GM19025 (cell line): ENCODE measurements around the gene TRAIP.
A peak's percentile ranks its signal among the peaks of the same experiment; 100 is the strongest.
"Not testable (repeated sequence)": the region's sequence is repeated elsewhere in the genome, so short reads cannot be mapped to it uniquely, and the experiment has no call there.

Source experiments
- ATAC-seq: cut with Tn5 transposase; IDR thresholded peaks from one replicate; pipeline ENCODE4 v1.9.1; 2021; ENCODE audit warnings: mild to moderate bottlenecking, low read depth, moderate library complexity; ENCODE audit not compliant: unreplicated experiment

TRAIP gene

DNA sequence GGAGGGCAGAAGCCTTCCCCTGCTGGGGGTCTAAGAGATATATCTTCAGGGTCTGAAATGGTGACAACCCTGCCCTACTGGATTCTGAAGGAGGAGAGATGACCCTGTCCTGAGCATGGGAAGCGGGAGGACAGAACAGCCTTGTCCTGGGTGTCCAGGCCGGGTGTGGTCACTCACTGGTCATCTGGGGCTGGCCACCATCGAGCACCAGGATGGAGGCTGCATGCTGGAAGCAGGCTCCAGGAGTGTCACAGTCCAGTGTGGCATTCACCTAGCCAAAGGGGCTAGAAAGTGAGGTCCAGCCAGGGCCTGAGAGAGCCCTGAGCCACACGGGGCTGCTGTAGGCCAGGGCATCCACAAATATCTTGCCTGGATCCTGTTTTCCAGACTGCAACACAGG is 61.9 kb downstream of the TRAIP start:
- no peak for ATAC-seq

DNA sequence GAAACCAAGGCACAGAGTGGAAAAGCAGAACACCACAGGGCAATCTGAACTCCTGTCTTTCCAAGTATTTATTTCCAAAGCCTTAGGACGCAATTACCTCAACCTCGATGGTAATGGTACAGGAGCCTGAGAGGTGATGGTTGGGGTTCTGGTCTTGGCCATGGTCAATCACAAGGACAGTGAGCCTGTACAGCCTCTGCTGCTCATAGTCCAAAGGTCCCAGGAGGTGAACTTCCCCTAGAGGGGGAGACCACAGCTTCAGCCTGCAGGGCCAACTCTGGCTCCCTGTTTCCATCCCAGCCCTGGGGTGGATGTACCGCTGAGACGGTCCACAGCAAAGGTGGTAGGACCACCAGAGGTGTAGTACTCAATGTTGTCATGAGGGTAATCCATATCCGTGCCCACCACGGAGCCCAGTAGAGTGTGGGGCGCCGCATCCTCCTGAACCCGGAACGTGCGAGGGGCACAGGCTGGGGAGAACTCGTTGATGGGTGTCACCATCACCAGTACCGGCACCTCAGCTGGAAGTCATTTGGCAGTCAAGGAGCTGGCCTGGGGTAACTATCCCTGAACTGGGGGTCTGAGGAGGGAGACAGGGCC is 62.8 kb downstream of the TRAIP start:
- no peak for ATAC-seq

DNA sequence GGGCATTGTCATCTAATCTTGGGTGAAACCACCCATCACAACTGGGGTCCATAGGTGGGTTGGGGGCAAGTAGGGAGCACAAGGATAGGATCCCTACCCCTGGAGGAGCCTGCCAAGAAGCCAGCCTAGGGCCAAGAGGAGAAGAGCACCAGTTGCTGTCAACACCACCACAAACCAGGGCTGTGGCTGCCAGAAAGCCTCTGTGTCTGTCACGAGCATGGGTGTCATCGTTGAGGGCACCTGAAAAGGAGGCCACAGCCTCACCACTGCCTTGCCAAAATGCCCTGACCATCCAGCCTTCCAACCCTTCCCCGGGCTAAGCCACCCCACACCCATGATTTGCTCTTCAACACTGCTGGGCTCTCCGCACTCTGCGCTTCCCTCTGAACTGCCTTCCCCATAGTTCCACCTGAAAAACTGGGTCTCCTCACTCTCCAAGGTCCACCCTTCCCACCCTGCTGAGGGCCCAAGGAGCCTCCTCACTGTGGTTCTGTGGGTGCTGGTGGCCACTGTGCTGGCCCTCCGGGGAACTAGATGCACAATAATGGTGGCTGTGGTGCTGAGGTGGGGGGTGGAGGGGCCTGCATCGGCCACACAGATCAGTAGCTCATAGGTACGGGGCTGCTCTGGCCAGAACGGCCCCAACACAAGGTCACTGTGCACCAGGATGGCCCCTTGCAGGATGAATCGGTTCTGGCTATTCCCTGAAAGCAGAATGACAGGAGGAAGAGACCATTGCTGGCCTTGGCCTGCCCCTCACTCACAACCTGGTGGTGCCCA is 63.8 kb downstream of the TRAIP start:
- ATAC-seq, result no peak

DNA sequence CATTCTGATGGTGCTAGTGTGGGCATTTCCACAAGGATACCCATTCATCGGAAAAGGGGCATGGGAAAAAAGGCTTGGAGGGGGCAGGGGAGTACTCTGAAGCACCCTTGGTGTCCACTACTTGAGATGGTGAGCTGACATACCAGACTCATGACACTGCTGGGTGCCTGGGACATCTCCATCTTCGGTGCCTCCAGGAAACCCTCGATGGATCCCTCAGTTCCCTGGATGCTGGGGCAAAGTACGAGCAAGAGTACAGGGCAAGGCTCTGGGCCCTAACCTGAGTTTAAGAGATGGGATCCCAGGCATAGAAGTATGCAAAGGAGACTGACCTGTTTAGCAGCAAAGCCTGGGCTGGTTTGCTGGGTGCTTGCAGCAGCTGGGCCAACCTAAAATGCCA is 64.8 kb downstream of the TRAIP start:
- ATAC-seq, result no peak

DNA sequence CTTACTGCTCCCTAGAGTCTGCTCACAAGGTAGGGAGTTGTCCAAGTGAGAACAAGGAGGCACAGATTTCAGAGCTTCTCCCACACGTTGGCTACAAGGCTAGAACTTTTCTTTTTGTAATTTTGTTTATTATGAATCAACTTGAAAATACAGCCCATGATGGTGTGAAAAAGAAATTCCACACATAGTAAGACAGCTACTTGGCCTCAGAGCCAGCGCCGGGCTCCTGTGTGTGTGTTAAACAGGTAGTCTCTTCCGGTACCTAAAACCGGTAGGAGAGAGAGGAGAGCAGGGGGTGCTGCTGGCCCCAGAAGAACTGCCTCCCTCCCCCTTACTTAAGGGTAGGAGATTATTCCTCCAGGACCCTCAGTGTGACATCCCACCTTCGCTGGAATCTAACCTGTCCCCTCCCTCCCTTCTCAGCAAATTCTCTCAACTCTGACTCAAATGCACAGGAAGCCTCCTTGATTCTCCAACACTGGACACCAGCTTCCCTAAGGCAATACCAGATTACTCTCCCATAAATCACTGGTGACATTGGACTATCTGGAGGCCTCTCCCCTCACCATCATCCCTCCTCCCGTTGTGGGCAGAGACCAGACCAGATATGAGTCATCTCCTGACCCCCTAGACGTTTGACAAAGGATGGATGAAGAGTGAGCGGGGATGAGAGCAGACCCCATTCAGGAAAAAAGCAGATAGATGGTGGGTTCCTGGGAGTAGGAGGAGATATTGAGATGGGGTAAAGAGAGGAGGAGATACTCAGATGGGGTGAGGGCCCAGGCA is 65.5 kb downstream of the TRAIP start:
- ATAC-seq, result no peak

DNA sequence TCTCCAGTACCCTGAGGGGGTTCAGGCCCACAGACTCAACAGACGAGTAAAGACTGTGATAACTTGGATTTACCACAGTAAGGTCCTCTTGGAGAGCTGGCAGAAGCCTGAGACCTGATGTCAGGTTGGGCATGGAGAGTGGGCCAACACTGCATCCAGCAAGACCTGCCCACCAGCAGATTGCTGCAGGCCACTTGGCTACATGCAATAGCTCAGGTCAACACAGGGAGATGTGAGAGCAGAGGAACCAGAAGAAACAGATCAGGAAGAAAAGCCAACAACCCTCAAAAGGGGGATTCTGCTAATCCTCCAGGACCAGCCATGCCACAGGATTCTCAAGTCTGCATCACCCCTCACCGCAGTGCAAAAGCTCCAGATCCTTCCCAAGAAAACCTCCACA is 68.3 kb downstream of the TRAIP start:
- no peak for ATAC-seq

DNA sequence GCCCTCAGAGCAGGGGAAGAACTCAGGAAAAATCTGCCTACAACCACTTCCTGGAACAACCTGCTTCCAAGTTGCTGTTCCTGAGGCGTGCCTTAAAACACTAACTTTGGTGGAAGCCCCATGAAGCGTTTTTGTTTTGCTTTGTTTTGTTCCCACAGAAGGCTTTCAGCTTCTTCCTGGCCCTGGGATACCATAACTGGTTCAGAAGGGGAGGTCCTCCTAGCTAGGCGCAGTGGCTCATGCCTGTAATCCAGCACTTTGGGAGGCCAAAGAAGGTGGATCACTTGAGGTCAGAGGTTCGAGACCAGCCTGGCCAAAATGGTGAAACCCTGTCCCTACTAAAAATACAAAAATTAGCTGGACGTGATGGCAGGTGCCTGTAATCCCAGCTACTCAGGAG is 68.8 kb downstream of the TRAIP start:
- ATAC-seq, result no peak

DNA sequence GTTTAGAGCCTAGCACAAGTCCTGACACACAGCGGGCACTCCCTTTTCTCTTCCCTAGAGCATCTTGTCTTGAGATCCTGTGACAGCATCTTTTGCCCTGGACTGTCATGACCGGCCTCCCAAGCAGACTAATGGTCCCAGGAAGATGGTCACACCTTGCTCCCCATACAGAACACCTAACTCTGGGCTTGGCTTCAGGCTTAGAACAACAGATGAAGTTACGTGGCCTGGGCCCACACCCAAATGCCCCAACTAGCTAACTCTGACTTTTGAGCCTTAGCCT is 69.2 kb downstream of the TRAIP start:
- ATAC-seq, result no peak

DNA sequence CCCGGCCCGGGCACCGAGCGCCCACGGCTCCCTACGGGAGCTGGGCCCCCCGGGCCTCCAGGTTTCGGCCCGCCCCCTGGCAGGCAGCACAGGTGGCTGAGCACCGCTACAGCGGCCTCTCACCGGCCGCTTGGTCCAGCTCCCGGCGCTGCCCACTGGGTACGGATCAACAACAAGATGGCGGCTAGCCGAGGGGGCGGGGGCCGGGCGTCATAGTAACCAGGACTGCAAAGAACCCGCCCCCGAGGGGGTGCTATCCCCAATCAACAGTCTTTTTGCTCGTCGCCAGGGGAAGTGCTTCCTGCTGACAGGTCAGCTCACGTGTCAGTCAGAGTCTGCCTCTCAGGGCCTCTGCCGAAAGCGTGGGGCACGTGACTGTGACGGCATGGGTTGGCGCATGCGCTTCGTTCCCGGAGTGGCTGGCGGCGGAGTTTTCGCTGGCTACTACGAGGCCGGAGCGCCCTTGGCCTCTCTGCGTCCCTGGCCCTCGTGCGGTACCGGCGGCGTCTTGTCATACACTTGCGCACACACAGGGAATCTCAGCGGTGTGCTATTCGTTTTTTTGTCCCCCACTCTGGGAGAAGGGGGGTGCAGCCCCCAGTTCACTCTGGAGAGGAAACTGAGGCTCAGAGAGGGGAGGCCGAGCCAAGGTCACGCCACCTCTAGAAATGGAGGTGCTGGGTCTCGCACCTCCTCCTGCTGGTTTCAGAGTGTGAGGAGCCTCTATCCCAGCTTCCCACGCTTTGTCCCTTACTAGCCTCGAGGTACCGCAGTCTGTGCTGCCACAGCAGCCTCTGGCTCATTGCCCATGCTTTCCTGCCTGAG is 69.8 kb downstream of the TRAIP start, which contains the start of gene IP6K1:
TSS of gene IP6K1 (minus strand) at position 186 of the 825 bp plus-strand sequence. CDS start 38,502 bp downstream, outside the sequence.
- ATAC-seq, result peak; percentile 98

DNA sequence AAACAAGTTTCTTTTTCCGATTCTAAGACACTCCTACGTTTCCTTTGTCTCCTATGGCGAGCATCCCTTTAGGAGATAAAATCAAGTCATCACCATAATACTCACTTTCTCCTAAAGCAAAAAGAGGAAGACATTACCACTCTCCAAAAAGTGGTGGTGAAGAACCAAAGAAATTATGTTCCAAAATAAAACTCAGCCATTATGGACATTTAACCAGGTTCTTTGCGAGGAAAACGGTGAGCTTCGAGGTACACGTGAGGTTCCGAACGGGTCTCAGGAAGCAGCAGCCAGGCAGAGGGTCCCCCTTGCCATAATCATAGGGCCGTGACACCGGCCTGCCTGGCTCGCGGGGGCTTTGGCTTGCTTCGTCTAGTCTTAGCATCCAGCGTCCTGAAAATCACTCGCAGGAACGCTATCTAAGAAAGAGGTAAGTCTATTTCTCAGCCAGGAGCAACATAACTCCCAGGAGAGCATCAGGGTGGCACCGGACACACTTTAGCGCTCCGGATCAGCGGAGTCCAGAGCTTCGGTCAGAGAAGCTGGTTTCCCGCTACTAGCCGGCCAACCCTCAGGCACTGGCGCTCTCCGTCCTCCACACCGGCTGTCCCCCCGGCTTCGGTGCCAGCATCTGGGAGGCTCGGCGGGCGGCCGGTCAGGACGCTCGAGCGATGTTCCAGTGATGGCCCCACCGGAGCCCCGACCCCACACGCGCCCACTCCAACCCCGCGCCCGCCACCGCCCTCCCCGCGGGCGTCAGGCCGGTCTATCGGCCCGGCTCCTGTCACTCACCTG is 70.6 kb downstream of the TRAIP start:
- ATAC-seq, result peak; percentile 33

DNA sequence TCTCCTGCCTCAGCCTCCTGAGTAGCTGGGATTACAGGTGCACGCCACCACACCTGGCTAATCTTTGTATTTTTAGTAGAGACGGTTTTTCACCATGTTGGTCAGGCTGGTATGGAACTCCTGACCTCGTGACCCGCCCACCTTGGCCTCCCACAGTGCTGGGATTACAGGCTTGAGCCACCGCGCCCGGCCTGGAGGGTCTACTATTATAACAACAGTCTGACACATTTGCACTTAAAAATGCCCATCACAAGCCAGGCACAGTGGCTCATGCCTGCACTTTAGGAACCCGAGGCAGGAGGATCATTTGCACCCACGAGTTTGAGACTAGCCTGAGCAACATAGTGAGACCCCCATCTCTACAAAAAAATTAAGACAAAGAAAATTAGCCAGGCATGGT is 74.1 kb downstream of the TRAIP start:
- not testable (repeated sequence) for ATAC-seq

DNA sequence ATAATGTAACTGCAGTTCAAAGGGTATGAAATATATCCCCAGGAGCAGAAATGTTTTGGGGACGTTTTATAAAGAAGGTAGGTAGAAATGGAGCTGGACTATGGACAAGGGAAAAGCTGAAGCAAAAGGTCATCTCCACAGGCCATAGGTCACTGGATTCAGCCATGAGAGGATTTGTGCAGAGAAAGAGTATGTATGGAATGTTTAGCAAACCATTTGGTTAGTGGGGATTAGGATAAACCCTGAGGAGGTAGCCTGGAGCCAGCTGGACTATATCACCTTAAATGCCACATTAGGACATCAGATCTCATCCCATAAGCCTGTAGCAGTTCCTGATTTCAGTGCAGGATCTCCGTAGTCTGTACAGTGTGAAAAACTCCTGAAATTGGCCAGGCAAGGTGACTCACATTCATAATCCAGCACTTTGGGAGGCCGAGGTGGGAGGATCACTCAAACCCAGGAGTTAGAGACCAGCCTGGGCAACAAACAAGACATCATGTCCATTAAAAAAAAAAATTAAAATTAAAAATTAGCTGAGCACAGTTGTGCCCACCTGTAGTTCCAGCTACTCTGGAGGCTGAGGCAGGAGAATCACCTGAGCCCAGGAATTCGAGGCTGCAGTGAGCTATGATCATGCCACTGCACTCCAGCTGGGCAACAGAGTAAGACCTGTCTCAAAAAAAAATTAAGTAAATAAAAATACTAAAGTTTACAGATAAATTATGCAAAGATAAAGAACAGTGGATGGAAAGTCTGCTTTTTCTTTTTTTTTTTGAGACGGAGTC is 74.8 kb downstream of the TRAIP start:
- ATAC-seq, result no peak

DNA sequence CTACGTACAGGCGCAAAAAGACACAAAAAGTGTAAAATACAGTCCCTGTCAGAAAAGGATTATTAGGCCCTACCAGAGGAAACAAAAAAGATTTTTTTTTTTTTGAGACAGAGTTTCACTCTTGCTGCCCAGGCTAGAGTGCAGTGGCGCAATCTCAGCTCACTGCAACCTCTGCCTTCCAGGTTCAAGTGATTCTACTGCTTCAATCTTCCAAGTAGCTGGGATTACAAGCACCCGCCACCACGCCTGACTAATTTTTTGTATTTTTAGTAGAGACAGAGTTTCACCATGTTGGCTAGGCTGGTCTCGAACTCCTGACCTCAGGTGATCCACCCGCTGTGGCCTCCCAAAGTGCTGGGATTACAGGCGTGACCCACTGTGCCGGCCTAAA is 75.4 kb downstream of the TRAIP start:
- not testable (repeated sequence) for ATAC-seq

DNA sequence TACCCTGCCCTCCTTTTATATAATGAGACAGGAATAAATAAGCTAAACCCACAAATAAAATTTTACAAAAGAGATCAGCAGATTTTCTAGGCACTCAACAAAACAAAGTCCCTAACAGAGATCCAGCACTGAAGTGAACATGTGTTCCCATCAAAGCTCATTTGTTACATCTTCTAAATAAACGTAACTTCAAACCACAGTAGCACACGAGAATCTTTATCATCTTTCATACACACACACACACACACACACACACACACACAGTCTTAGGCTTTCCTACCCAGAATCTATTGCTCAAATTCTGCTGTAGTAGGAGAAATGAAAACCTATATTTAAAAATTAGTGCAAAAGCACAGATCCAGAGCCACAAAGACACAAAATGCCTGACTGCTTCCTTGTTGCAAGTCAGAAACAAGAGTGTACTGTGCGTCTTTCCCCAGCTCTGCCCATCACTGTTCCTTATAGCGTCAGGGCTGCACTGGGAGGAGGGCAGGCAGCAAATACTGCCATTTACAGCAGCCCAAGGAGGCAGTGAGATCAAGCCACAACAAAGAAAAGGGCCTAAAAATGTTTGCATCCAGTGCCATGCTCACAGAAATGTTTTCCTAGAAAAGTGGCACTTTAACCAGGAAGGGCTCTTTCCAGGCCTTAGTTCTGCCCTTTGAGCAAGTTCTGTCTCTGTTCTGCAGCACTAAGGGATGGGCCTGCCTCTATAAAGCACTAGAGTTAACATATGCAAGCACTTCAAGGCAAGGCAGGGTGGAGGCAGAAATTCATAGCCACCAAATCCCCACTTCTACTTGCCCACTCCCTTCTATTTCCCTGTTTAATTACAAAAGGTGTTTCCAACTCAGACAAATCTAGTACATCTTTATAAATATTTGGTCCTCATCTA is 76.0 kb downstream of the TRAIP start:
- no peak for ATAC-seq

DNA sequence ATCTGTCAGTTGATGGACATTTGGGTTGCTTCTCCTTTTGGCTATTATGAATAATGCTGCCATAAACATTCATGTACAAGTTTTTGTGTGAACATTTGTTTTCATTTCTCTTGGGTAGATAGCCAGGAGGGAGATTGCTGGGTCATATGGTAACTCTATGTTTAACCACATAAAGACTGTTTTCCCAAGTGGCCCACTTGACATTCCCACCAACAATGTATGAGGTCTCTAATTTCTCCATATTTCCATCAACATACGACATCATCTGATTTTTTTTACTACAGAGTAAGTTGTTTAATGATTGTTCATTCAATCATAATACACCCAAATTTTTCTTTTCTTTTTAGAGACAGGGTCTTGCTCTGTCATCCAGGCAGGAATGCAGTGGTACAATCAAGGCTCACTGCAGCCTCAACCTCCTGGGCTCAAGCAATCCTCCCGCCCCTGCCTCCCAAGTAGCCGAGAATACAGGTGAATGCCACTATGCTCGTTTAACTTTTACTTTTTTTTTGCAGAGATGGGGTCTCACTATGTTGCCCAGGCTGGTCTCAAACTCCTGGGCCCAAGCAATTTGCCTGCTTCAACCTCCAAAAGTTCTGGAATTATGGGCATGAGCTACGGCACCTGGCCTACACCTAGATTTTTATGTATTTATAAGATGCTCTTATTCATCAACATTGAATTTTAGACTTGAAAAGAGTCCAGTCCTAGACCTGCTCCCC is 76.8 kb downstream of the TRAIP start:
- no peak for ATAC-seq
